Measurements from ENCODE around the gene PKD2L1. TPM values are rescaled to one million over a fixed set of nuclear protein-coding genes. Genes with fewer than 3 reads are reported as not detected.

The PKD2L1 gene
- total and polyA plus RNA-seq, 2 of the 8 experiments (the other 6 are each of a cell fraction or from before 2014, with no cell fraction given), result 0.20 to 0.33 TPM

DNA sequence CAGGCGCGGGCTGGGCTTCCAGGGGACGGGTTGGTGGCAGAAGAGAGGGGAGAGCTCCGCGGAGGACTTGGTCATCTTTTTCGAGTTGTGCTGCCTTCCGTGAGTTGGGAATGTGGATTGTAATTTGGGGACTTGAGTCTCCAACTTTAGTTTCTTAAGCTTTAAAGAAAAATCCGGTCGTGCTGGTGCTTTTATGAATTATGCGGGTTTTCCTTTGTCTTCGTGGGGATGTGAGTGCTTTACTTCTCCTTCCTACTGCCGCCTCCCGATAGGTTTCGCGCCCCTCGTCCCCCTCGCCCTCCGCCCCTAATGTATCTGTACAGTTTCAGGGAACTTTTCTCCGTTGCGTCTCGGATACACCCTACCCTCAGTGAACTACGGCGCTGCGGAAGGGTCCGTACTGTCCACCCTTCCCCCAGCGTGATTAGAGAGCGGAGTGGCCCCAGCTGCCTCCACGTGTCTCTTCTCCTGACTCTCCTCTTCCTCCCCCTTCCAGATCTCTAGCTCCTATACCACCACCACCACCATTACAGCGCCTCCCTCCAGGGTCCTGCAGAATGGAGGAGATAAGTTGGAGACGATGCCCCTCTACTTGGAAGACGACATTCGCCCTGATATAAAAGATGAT, 17.7 kb upstream of the PKD2L1 start:
- WGBS, 2 experiments (ENCODE audit: extremely low coverage in 1 of 2, insufficient coverage in 1 of 2, insufficient read length in 1 of 2, insufficient replicate concordance in 2 of 2, low coverage in 1 of 2, low lambda C conversion rate in 2 of 2, missing lambda C conversion rate in 1 of 2), result 3% methylated on average over 32 of the region's 32 CpGs; no CpG with 5 or more reads in 1 of the 2 experiments
- DNase-seq (ENCODE audit: low read depth in 1 of 2, low spot score in 2 of 2) (no peak), FAIRE-seq (no peak)
- peak overlapping the region; percentile 21; the same call in 1 of the 2 replicates for H2BK15ac ChIP-seq (ENCODE audit: low read length)
- H3K79me2 ChIP-seq (ENCODE audit: control insufficient read depth in 1 of 2, insufficient read depth in 2 of 2, low read length in 2 of 2), result peaks cover 32 to 63% of the 10 kb centered on the region in 2 experiments
- peak overlapping the region; percentile 60 for H2BK120ac ChIP-seq (replicated peaks; ENCODE audit: low read depth, low read length)
- peak overlapping the region; percentile 95 for H2BK5ac ChIP-seq (ENCODE audit: low read depth, low read length)
- H3K4me2 ChIP-seq (ENCODE audit: insufficient read depth in 1 of 2, low read depth in 2 of 2, low read length in 2 of 2), result peak overlapping the region; percentile 85 to 97
- peak overlapping the region; percentile 77 for H4K91ac ChIP-seq (replicated peaks; ENCODE audit: insufficient read length, low read length)
- H3K27ac ChIP-seq (ENCODE audit: low read depth, low read length), result peak overlapping the region; percentile 80; the same call in 1 of the 2 replicates
- H4K5ac ChIP-seq (ENCODE audit: insufficient read length, low read depth, low read length), result peak overlapping the region; percentile 84
- CTCF ChIA-PET (ENCODE audit: partially characterized antibody), result interaction anchor here (1.0 to 21.7 kb wide), 11 partner anchors 10 to 171 kb away, joined by 3 to 226 read pairs (median 5); partner anchors contain the start of gene SEC31B
- peak overlapping the region; percentile 95 for H3K56ac ChIP-seq (replicated peaks; ENCODE audit: insufficient read length, low read depth, low read length)
- TF ChIP-seq ASH2L (IDR thresholded peaks at IDR 0.05; ENCODE audit: low read length) (peak; percentile 16), HDAC2 (IDR thresholded peaks at IDR 0.05; ENCODE audit: borderline replicate concordance in 1 of 2, low read depth in 2 of 2, low read length in 2 of 2) (0 out of 4 replicates have a peak, but pooled peaks of 1 of the 2 experiments have one; percentile 10), SIN3A (conservative IDR thresholded peaks at IDR 0.05 in 1 of 2, IDR thresholded peaks at IDR 0.05 in 1 of 2; ENCODE audit: low read depth in 1 of 2, low read length in 2 of 2) (0 out of 4 replicates have a peak, but pooled peaks of 1 of the 2 experiments have one; percentile 26), CHD1 (IDR thresholded peaks at IDR 0.05; ENCODE audit: low read depth, low read length) (no peak)
- H3K23ac ChIP-seq (ENCODE audit: insufficient read length), result no peak overlapping the region
- peaks cover 7 to 28% (median 20%) of the 10 kb centered on the region in 4 experiments for H3K4me1 ChIP-seq (replicated peaks in 1 of 4; ENCODE audit: control insufficient read depth in 3 of 4, insufficient read depth in 4 of 4, low read length in 3 of 4)
- H2BK20ac ChIP-seq (ENCODE audit: low read length), result no peak overlapping the region
- H2AK5ac ChIP-seq (ENCODE audit: low read depth, low read length), result no peak overlapping the region; the same call in 1 of the 2 replicates
- H4K20me1 ChIP-seq (replicated peaks in 1 of 2; ENCODE audit: control insufficient read depth in 1 of 2, insufficient read depth in 2 of 2, low read length in 2 of 2), result peaks cover 26 to 47% of the 10 kb centered on the region in 2 experiments
- H3K9ac ChIP-seq (replicated peaks in 1 of 4; ENCODE audit: extremely low read depth in 1 of 4, low read depth in 3 of 4, low read length in 3 of 4), result peak overlapping the region; percentile 70 to 91 (median 84); a peak in 6 of 7 replicates
- peaks cover 34 to 48% (median 44%) of the 10 kb centered on the region in 4 experiments for H3K36me3 ChIP-seq (ENCODE audit: control insufficient read depth in 2 of 4, insufficient read depth in 4 of 4, low read length in 3 of 4)
- peak overlapping the region; percentile 87 for H3K18ac ChIP-seq (ENCODE audit: extremely low read depth, low read length)
- no peak overlapping the region for H2AFZ ChIP-seq (ENCODE audit: low read length)
- no peaks in the 10 kb centered on the region for H3K9me3 ChIP-seq (ENCODE audit: insufficient read depth in 2 of 2, low read depth in 1 of 2, low read length in 1 of 2)
- peak overlapping the region; percentile 78 for H4K8ac ChIP-seq (ENCODE audit: extremely low read depth, insufficient read depth, low read length)
- peak overlapping the region; percentile 84 for H3K4ac ChIP-seq (replicated peaks; ENCODE audit: insufficient read length, low read depth, low read length)
- POLR2A ChIA-PET (ENCODE audit: partially characterized antibody), result interaction anchor here (0.7 to 9.6 kb wide), 9 partner anchors 8 to 72 kb away, joined by 3 to 103 read pairs (median 5); no protein-coding TSS in a partner anchor
- peak overlapping the region; percentile 85 to 95 (median 90) for H3K4me3 ChIP-seq (ENCODE audit: extremely low read depth in 1 of 4, insufficient read depth in 2 of 4, low read depth in 3 of 4, low read length in 4 of 4)
- peaks cover 13% of the 10 kb centered on the region; the same call in 1 of the 2 replicates for H3K79me1 ChIP-seq (ENCODE audit: low read depth, low read length)
- peaks cover 19% of the 10 kb centered on the region for H3K23me2 ChIP-seq (ENCODE audit: low read depth, low read length)
- no peak overlapping the region for H3K14ac ChIP-seq (ENCODE audit: insufficient read length)
- H3K27me3 ChIP-seq (replicated peaks in 1 of 4; ENCODE audit: control insufficient read depth in 3 of 4, extremely low read depth in 1 of 4, insufficient read depth in 3 of 4, low read length in 3 of 4), result no peaks in the 10 kb centered on the region
- no peak overlapping the region for H2BK12ac ChIP-seq (ENCODE audit: low read depth, low read length)

All from H1 (cell line).